22Rv1 (cell line): ENCODE data around the gene SMURF2.

Experiments
- ZFX ChIP-seq: fragments of 450-650 bp; IDR thresholded peaks from 2 replicates; pipeline ENCODE4 v1.6.1; 2017; ENCODE audit warnings: antibody characterized with exemption, borderline replicate concordance
- TF ChIP-seq, protein P1 (sequence below): fragments of 450-650 bp; IDR thresholded peaks from 2 replicates; pipeline ENCODE4 v1.5.1; 2017; ENCODE audit warnings: mild to moderate bottlenecking

- no peak for TF ChIP-seq ZFX
- TF ChIP-seq, protein P1, sequence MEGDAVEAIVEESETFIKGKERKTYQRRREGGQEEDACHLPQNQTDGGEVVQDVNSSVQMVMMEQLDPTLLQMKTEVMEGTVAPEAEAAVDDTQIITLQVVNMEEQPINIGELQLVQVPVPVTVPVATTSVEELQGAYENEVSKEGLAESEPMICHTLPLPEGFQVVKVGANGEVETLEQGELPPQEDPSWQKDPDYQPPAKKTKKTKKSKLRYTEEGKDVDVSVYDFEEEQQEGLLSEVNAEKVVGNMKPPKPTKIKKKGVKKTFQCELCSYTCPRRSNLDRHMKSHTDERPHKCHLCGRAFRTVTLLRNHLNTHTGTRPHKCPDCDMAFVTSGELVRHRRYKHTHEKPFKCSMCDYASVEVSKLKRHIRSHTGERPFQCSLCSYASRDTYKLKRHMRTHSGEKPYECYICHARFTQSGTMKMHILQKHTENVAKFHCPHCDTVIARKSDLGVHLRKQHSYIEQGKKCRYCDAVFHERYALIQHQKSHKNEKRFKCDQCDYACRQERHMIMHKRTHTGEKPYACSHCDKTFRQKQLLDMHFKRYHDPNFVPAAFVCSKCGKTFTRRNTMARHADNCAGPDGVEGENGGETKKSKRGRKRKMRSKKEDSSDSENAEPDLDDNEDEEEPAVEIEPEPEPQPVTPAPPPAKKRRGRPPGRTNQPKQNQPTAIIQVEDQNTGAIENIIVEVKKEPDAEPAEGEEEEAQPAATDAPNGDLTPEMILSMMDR: no peak
Measured at GRCh38 chr17:64651889-64652288, 10.2 kb downstream of the SMURF2 start.
